Stimulated activated CD8-positive, alpha-beta memory T cell treated with anti-CD3 and anti-CD28 coated beads, Interleukin-15, amount 100 ng/mL, for 1 hour (primary cell): Measurements from ENCODE around the gene AUP1.
"Not testable (repeated sequence)": the region's sequence is repeated elsewhere in the genome, so short reads cannot be mapped to it uniquely, and the experiment has no call there.

Source experiments
- DNase-seq: peaks from one replicate; pipeline ENCODE4 v3.0.0-alpha.2; 2020; ENCODE audit warnings: low read depth

The AUP1 gene

GRCh38 chr2:74498500-74499266 lies 30.8 kb downstream of the AUP1 start:
- DNase-seq: no peak

DNA sequence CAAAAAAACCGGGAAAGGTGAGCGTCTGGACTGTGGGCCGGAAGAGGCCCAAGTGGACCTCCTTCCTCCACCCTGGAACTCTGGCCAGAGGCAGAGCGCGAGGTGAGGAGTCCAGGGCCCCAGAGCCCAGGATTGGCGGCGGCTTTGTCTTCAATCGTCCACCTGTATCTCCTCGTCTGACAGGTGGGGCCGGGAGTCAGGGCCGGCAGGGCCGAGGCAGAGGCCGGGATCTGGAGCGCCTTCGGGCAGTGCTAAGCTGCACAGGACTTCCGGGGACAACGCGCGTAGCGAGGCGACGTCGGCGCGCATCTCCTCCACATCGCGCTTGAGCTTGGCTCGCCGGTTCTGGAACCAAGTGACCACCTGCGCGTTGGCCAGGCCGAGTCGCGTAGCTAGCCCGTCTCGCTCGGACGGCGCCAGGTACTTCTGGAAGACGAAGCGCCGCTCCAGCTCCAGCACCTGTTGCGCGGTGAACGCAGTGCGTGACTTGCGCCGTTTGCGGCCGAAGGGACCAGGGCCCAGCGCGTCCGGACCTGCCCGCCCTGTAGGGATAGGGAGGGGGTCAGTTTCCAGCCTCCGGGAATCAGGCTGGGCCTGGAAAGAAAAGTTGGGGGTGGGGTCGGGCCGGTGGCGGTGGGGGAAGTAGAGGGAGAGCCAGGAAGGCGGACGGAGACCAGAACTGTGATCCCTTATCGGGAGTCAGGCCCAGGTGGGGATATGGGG lies 31.6 kb downstream of the AUP1 start:
- no peak for DNase-seq

GRCh38 chr2:74496997-74497776 lies 32.3 kb downstream of the AUP1 start:
- no peak for DNase-seq

DNA sequence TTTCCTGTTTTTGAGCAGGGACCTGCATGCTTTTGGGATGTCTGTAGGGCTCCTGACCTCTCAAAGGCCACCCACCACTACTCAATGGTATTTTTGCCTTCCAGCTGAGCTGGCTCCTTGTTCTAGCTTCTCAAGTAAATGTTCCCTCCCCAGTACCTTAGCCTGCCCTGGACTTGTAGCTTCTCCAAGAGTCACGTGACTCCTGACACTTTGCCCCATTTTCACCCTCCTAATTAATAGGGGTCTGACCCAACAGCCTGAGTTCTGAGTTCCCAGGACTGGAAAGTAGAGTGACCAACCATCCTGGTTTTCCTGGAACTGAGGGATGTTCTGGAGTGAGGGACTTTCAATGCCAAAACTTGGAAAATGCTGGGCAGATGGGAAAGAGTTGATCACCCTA lies 34.1 kb downstream of the AUP1 start:
- no peak for DNase-seq

GRCh38 chr2:74493546-74493945 lies 36.0 kb downstream of the AUP1 start:
- DNase-seq: no peak

- no peak for DNase-seq
Measured at GRCh38 chr2:74491648-74492544, 37.6 kb downstream of the AUP1 start.

DNA sequence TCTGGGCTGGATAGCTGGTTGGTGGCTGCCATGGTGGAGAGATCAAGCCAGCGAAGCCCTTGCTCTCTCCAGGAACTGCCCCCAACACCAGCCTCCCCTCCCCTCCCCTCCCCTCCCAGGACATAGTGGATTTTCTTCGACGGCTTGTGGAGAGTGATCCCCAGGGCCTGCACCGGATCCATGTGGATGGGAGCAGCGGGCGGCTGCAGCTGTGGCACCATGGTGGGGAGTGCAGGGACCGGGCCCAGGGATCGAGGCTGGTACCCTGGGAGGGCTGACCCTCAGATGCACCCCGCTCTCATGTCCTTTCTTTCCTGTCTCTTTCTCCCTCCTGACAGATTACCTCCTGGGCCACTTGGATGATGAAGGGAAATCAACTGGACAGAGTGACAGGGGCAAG lies 39.6 kb downstream of the AUP1 start:
- DNase-seq: no peak

- no peak for DNase-seq
Measured at GRCh38 chr2:74488643-74489481, 40.6 kb downstream of the AUP1 start.

GRCh38 chr2:74486141-74486540 lies 43.4 kb downstream of the AUP1 start:
- no peak for DNase-seq

GRCh38 chr2:74483675-74484164 lies 45.8 kb downstream of the AUP1 start:
- DNase-seq: not testable (repeated sequence)

DNA sequence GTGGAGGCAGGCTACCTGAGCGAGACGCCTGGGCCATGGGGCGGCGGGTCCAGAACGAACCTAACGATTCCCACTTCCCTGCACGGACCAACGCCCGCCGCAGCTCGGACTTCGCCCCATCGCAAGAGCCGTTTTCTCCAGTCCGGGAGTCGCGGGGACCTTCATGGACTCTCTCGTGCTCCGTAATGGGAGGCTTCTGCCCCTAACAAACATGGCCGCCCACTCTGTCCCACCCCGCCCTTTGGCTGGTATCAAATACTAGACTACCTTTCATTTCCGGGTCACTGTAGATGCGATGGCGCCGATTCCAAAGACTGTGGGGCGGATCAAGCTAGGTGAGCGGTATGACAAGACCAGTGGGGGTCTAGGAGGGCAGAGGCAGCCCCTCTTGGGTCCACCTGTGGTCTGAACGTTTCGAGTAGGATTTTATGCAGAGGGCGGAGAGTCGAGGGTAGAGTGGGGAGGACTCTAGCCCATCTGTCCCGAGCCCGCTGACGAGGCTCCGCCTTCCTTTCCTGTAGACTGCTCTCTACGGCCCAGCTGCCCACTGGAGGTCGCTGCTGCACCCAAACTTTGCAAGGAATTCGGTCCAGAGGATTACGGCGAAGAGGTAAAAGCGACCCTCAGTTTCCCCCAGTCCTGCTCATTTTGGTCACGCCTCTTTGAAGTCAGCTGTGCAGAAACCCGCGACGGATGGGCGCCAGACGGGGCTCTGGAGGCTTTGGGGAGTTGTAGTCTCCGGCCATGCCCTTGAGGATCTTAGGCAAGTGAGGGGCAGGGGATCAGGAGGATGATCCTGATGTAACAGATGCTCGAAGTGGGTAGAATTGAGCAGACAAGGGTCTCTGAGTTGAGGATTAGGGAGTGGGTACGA lies 46.5 kb downstream of the AUP1 start, which contains the start of the genes CCDC142 and TTC31:
TSS of gene CCDC142 (minus strand) at position 198 of the 874 bp plus-strand sequence. CDS start at position 37, 161 bp downstream.
TSS of gene TTC31 (plus strand) at position 281 of the 874 bp plus-strand sequence. CDS start at position 296, 15 bp downstream.
- peak; percentile 82 for DNase-seq

- DNase-seq: no peak
Measured at GRCh38 chr2:74481961-74482800, 47.3 kb downstream of the AUP1 start.

GRCh38 chr2:74481431-74481830 lies 48.1 kb downstream of the AUP1 start:
- DNase-seq: no peak
